Fibroblast of the conjunctiva (primary cell): ENCODE data around the gene THRB.
A peak's percentile ranks its signal among the peaks of the same experiment; 100 is the strongest.

Experiments
- DNase-seq: peaks from one replicate; pipeline ENCODE4 v3.0.0-alpha.2; 2010; ENCODE audit warnings: low read depth

The THRB gene

GRCh38 chr3:24264011-24264410, 230.6 kb downstream of the THRB start:
- DNase-seq: no peak

DNA sequence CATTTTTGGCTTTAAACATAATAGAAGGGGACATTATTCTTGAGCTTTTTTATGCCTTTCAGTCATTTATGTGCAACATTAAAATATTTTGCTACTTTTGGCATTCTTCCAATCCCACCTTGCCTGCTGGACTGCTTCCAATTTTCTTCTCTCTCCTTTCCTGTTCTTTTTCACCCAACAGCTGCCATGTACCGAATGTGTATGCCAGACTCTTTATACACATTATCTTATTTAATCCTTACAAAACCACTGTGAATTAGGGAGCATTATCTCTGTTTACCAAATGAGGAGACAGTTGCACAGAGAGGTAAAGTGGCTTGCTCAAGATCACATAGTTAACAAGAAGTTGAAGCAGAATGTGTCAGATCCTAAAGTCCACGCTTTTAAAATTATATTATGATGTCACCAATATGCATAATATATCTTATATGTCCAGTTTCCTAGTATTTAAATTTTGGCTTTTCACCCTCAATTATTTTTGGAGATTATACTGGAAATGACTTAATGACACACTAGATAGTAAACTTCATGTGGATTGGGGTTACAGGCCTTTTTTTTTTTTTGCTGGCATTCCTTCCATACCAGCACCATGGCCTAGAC, 231.5 kb downstream of the THRB start:
- DNase-seq: no peak

DNA sequence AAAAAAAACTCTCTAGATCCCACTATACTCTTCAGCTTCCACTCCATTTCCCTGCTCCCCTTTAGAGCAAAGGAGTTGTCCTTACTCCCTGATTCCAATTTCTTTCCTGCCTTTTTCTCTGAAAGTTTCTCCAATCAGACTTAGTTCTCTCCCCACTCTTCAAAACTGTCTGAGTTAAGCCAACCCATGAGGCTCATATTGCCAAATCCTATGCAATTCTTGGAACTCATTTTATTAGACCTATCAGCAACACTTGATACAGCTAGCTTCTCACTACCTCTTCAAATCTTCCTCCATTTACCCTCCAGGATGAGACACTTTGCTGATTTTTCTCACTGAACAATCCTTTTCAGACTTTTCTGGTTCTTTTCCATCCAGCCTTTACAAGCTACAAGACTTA, 233.1 kb downstream of the THRB start:
- no peak for DNase-seq

DNA sequence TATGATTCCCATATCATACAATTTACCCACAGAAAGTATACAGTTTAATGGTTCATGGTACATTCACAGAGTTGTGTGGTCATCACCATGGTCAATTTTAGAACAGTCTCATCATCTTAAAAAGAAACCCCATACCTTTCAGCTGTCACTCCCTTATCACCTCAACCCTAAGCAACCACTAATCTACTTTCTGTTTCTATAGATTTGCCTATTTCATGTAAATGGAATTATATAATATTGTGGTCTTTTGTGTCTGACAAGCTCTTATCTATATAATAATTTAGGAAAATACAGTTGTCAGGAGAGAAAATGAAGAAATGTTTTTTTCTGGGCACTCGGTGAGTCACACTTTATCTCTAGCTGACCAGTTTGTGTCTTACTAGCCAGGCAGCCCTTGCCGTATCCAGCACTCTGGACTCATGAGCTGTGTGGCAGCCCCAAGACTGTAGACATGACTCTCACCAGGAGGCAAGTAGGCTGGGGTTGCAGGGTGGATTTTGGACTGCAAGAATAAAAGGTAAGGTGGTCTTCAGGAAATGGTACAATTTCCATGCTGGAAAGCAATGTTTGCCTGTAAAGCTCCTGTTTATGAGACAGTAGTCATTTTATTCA, 234.6 kb downstream of the THRB start:
- no peak for DNase-seq

- no peak for DNase-seq
Measured at GRCh38 chr3:24258727-24259600, 235.7 kb downstream of the THRB start.

GRCh38 chr3:24258260-24258659, 236.4 kb downstream of the THRB start:
- DNase-seq: no peak

DNA sequence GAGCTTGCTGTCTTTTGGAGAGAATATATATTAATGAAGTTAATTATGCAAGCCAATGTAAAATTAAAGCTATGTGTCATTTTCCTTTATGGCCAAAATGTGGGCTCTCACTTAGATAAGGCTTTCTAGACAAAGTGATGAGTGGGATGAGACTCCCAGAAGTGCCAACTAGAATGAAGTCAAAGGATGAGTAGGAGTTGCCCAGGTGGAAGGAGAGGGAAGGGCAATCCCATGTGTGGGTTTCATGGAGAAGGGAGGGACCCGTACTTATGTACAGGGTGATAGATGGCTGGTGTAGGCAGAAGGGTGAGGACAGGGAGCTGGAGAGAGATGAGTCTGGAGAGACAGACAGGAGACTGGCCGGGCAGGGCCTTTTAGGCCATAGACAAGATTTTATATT, 239.2 kb downstream of the THRB start:
- no peak for DNase-seq

DNA sequence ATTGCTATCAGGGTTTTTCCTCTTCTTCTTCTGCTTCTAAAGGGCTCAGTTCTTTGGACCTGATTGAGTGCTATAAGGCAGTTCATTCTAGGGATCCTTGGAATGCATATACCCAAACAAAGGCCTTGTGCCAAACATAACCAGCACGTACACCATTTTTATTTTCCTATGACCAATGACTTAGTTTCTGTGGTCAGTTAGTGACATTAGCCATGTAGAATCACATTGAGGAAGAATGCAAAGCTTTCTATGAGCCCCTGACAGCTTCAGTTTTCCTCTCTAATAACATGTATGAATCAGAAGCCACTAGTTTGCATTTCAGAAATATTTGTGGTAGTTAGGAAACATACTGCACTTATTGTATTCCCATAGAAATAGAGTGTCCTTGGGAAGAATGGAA, 240.0 kb downstream of the THRB start:
- DNase-seq: peak; percentile 14

DNA sequence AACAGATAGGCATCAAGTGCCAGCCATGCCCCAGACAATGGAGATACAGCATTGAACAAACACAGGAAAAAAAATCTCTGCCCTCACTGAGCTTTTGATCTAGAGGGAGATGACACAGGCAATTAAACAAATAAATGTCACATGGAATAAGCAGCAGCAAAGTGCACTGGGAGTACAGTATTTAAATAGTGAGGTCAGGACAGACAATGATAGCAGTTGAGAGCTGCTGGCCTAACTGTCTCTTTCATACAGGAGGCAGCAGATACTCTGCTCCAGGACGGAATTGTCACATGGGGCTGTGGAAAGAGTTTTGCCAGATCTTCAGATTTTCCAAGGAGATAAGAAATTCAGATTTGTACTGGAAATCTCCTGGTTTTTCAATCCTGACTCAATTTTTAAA, 241.3 kb downstream of the THRB start:
- no peak for DNase-seq

DNA sequence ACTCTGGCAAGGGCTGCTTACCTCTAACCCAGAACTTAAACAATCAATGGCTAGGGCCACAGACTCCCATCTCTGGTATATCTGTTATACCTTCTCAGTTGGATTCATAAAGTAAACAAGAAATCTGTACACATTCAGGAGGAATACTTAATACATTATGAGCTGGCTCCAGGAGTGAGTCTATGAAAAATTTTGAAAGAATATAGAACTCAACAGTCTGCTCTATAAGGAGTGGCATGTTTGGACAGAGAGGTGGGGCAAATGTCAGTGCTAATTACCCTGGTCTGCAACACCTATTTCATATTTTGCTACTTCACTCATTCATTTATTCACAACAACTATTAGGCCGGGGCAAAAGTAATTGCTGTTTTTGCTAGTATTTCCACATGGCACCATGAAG, 245.1 kb downstream of the THRB start:
- no peak for DNase-seq

- DNase-seq: no peak
Measured at GRCh38 chr3:24245056-24245455, 249.6 kb downstream of the THRB start.

DNA sequence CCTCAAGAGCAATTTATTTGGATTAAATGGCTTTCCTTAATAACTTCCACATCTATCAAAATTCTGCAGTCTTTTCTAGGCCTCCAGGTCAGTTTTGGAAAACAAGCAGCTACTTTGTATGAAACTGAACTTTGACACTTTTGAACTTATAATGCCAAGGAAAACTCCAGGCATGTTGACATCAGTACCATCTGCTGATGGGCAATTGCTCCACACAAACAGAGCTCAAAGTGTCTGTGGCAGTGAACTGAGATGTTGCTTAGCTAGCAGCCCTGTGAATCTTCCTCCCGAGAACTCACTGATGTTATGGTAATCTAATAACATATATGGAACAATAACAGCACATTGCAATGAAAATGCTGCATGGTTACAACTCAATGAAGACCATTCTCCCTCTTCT, 250.2 kb downstream of the THRB start:
- DNase-seq: no peak

DNA sequence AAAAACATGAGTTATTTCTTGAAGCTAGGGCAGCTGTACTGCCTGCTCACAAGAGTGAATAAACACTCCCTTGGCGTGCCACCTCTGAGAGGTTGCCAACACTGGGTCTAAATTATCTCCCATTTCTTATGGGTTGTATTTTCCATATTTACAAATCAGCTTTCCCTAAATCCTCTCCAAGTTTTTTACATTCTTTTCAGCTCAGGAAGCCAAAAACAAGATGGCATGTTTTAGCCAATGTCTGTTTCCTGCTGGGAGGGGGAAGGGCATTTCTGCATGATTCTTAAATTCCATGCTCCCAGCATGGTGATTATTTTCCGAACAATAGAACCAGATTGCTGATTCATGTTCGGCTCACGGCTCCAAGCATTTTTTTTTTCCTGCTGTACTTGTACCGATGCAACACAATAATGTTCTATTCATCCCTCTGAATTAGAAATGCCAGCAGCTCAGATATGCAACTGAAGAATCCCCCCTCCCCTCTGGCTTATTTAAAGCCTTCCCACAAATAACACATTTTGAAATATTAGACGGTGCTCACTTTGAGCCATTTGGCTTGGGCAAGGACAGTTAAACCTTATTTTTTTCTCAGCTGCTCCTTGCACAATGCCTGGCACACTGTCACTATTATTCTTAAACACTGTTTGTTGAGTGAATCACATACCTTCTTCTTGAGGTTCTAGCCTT, 252.5 kb downstream of the THRB start:
- DNase-seq: peak; percentile 74

GRCh38 chr3:24240306-24240705, 254.3 kb downstream of the THRB start:
- DNase-seq: no peak

GRCh38 chr3:24237971-24238706, 256.5 kb downstream of the THRB start:
- DNase-seq: peak; percentile 87

- DNase-seq: no peak
Measured at GRCh38 chr3:24235121-24235520, 259.5 kb downstream of the THRB start.

- DNase-seq: no peak
Measured at GRCh38 chr3:24232784-24233183, 261.9 kb downstream of the THRB start.

GRCh38 chr3:24229468-24230221, 265.0 kb downstream of the THRB start:
- no peak for DNase-seq

DNA sequence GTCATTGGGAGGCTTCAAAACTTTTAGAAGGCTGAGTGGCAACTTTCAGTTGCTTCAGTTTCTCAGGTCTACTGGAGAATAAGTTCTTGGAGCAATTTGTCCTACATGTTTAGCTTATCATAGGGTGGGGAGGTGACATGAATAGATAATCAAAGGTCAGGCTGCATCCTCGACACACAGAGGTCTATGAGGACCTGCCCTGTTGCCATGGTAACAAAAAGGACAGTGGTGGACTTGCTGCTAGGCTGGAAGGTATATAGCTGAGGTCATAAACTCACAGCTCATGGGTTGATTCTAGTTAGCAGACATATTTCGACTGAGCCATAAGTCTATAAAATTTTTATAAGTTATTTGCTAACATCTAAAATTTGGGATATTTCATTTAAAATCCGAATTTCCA, 267.0 kb downstream of the THRB start:
- no peak for DNase-seq

GRCh38 chr3:24226397-24226796, 268.3 kb downstream of the THRB start:
- DNase-seq: no peak

- no peak for DNase-seq
Measured at GRCh38 chr3:24225385-24225950, 269.2 kb downstream of the THRB start.
